Measurements from ENCODE around the gene TMEM218. TPM values are rescaled to one million over a fixed set of nuclear protein-coding genes. Genes with fewer than 3 reads are reported as not detected.

TMEM218 gene
- total RNA-seq, 1 experiment from 2014 or later = 14.3 TPM

DNA sequence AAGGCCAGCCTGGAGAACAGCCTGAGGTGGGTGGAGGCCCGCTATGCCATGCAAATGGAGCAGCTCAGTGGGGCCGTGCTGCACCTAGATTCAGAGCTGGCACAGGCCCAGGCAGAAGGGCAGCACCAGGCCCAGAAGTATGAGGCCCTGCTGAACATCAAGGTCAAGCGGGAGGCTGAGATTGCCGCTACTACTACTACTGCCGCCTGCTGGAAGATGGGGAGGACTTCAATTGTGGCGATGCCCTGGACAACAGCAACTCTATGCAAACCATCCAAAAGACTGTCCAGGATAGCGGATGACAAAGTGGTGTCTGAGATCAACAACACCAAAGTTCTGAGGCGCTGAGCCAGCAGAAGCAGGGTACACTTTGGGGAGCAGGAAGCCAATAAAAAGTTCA, 3.1 kb upstream of the TMEM218 start:
- Histone ChIP-seq H2BK5ac (ENCODE audit: insufficient read length, low read length) (no peak overlapping the region), H3K14ac (ENCODE audit: insufficient read depth, low read length) (no peak overlapping the region), H4K5ac (ENCODE audit: insufficient read length, low read depth, low read length) (no peak overlapping the region), H4K20me1 (ENCODE audit: control insufficient read depth, insufficient read depth, insufficient read length) (no peaks in the 10 kb centered on the region), H2BK120ac (ENCODE audit: low read depth, low read length, poor library complexity, severe bottlenecking) (no peak overlapping the region), H2BK20ac (ENCODE audit: low read depth, low read length, poor library complexity, severe bottlenecking) (no peak overlapping the region), H3K27ac (ENCODE audit: insufficient read length, low read depth, low read length) (no peak overlapping the region), H3K56ac (ENCODE audit: insufficient read length, low read depth, low read length) (no peak overlapping the region), H4K8ac (replicated peaks; ENCODE audit: insufficient read length, low read depth, low read length) (no peak overlapping the region), H2AFZ (ENCODE audit: low read length) (no peak overlapping the region), H3K4me1 (ENCODE audit: insufficient read depth, low read length) (no peaks in the 10 kb centered on the region), H3K18ac (ENCODE audit: insufficient read length, low read depth, low read length) (no peak overlapping the region), H3K79me1 (ENCODE audit: insufficient read depth, low read depth, low read length, poor library complexity, severe bottlenecking) (no peaks in the 10 kb centered on the region), H3K4me2 (ENCODE audit: insufficient read depth, insufficient read length, low read length) (no peak overlapping the region), H2AK5ac (ENCODE audit: insufficient read length, low read length) (no peak overlapping the region), H3T11ph (ENCODE audit: low read length) (no peak overlapping the region), H2BK12ac (ENCODE audit: insufficient read length, low read depth, low read length) (no peak overlapping the region), H2BK15ac (ENCODE audit: low read depth, low read length) (no peak overlapping the region), H3K79me2 (ENCODE audit: insufficient read depth, low read length) (no peaks in the 10 kb centered on the region), H3K23me2 (ENCODE audit: insufficient read length, low read depth, low read length, poor library complexity, severe bottlenecking) (peaks cover 3% of the 10 kb centered on the region), H3K9me3 (ENCODE audit: control insufficient read depth, low read depth, low read length) (no peaks in the 10 kb centered on the region), H3K23ac (ENCODE audit: insufficient read length, low read depth, low read length) (no peak overlapping the region), H3K9ac (ENCODE audit: extremely low read depth, insufficient read length, low read length) (no peak overlapping the region), H3K27me3 (ENCODE audit: insufficient read depth, low read length) (no peaks in the 10 kb centered on the region), H4K91ac (ENCODE audit: insufficient read length, low read depth, low read length) (no peak overlapping the region), H3K4ac (ENCODE audit: low read depth, low read length) (no peak overlapping the region)
- H3K9me3 Mint-ChIP-seq = peaks cover 2% of the 10 kb centered on the region in 2 experiments; a peak in 2 of 5 replicates
- H3K36me3 Mint-ChIP-seq (ENCODE audit: insufficient read depth in 1 of 3, low read depth in 3 of 3) = peaks cover 0 to 4% (median 2%) of the 10 kb centered on the region in 3 experiments; a peak in 1 of 7 replicates
- no CpG with 5 or more reads among the region's 8 CpGs for WGBS (ENCODE audit: extremely low coverage, insufficient read length, low lambda C conversion rate)
- DNase-seq = peak; percentile 69
- peaks cover 8 to 16% of the 10 kb centered on the region in 2 experiments for H3K4me1 Mint-ChIP-seq
- no peak overlapping the region for H3K4me3 Mint-ChIP-seq
- peak; percentile 73 for TF ChIP-seq CTCF (conservative IDR thresholded peaks at IDR 0.05)
- H3K27ac Mint-ChIP-seq = peak overlapping the region in 1 of 3 experiments; percentile 63; a peak in 1 of 7 replicates
- H3K27me3 Mint-ChIP-seq (ENCODE audit: low read depth) = peaks cover 34% of the 10 kb centered on the region

All from H9 (cell line).